OCI-LY7 (cell line): ENCODE results near the gene OARD1. TPM values are rescaled to one million over a fixed set of nuclear protein-coding genes. Genes with fewer than 3 reads are reported as not detected.

Experiments
- BruUV-seq: library from RNA; stranded (reverse); fragments of 400-500 nt; replicated peaks from 2 replicates; lab custom pipeline; 2021; lab: Mats Ljungman, UMichigan
- CTCF ChIA-PET: fragments of 300-600 bp; sonication (Branson Sonifier 250); formaldehyde crosslinking; loops from one replicate; lab custom pipeline; 2022; ENCODE audit warnings: antibody characterized with exemption; ENCODE audit not compliant: unreplicated experiment; lab: Charles Lee
- POLR2A ChIA-PET: fragments of 300-600 bp; sonication (Branson Sonifier 250); formaldehyde crosslinking; loops from one replicate; lab custom pipeline; 2022; ENCODE audit warnings: antibody characterized with exemption; lab: Charles Lee
- DNase-seq: peaks from one replicate; pipeline ENCODE4 v3.0.0-alpha.2; 2015; ENCODE audit warnings: low spot score
- H2AFZ ChIP-seq: fragments of 200-600 bp; sonication (generic), shearing (Covaris generic); 2 replicates; pipeline ENCODE4 v1.6.1; 2014; ENCODE audit warnings: mild to moderate bottlenecking, antibody characterized with exemption, low read length, moderate library complexity
- H3K27ac ChIP-seq: fragments of 200-600 bp; sonication (generic); 2 replicates; pipeline ENCODE4 v1.5.1; 2014; ENCODE audit warnings: mixed run types, low read depth, mild to moderate bottlenecking, moderate library complexity, low read length, inconsistent platforms; ENCODE audit not compliant: poor library complexity, severe bottlenecking
- H3K36me3 ChIP-seq: fragments of 200-600 bp; sonication (generic); 2 replicates; pipeline ENCODE4 v1.6.1; 2014; ENCODE audit warnings: mild to moderate bottlenecking, antibody characterized with exemption, low read length, moderate library complexity, mixed read lengths; ENCODE audit not compliant: insufficient read depth
- H3K4me1 ChIP-seq: fragments of 200-600 bp; sonication (generic); 2 replicates; pipeline ENCODE4 v1.5.1; 2014; ENCODE audit warnings: mild to moderate bottlenecking, low read length; ENCODE audit not compliant: insufficient read depth, poor library complexity, severe bottlenecking
- H3K4me2 ChIP-seq: fragments of 200-600 bp; sonication (generic); 2 replicates; pipeline ENCODE4 v1.6.1; 2014; ENCODE audit warnings: mild to moderate bottlenecking, low read length
- H3K4me3 ChIP-seq: fragments of 200-600 bp; sonication (generic); 2 replicates; pipeline ENCODE4 v1.5.1; 2014; ENCODE audit warnings: mild to moderate bottlenecking, low read depth, low read length; ENCODE audit not compliant: poor library complexity, severe bottlenecking
- H3K79me2 ChIP-seq: fragments of 200-600 bp; sonication (generic); 2 replicates; pipeline ENCODE4 v1.6.1; 2016; ENCODE audit warnings: low read depth, mild to moderate bottlenecking, low read length, moderate library complexity, mixed read lengths; ENCODE audit not compliant: insufficient read depth
- H3K9me2 ChIP-seq: fragments of 200-600 bp; sonication (generic); 2 replicates; pipeline ENCODE4 v1.6.1; 2016; ENCODE audit warnings: mild to moderate bottlenecking, low read length, mixed read lengths; ENCODE audit not compliant: insufficient read depth
- H3K9me3 ChIP-seq: fragments of 200-600 bp; sonication (generic); 2 replicates; pipeline ENCODE4 v1.6.1; 2014; ENCODE audit warnings: mild to moderate bottlenecking, mixed run types, low read length, mixed read lengths
- H4K20me1 ChIP-seq: fragments of 200-600 bp; sonication (generic); 2 replicates; pipeline ENCODE4 v1.6.1; 2014; ENCODE audit warnings: mild to moderate bottlenecking, antibody characterized with exemption, low read length, moderate library complexity, mixed read lengths; ENCODE audit not compliant: insufficient read depth
- EZH2phosphoT487 ChIP-seq: fragments of 200-600 bp; sonication (generic); IDR thresholded peaks from 2 replicates; pipeline ENCODE4 v1.6.1; 2018; ENCODE audit warnings: low read depth, borderline replicate concordance, mild to moderate bottlenecking, mixed run types, antibody characterized with exemption, low read length, moderate library complexity, mixed read lengths
- intact Hi-C: fragments of 100-400 bp; cut with micrococcal nuclease; formaldehyde crosslinking; loops from one replicate; pipeline ENCODE4 v1.10.0; 2022; ENCODE audit not compliant: unreplicated experiment
- total RNA-seq, 2 experiments: library from RNA; depleted of rRNA in 1 of 2; stranded (reverse); fragments of >200 nt in 1 of 2; shearing (Covaris generic) in 1 of 2; gene quantifications; 2 replicates each; pipeline ENCODE4 v1.2.3, GENCODE V29; 2014 to 2022
- TF ChIP-seq, protein P1 (sequence below): fragments of 200-600 bp; sonication (generic); conservative IDR thresholded peaks from 2 replicates; pipeline ENCODE4 v1.5.1; 2014; ENCODE audit warnings: mild to moderate bottlenecking, antibody characterized with exemption, low read length, moderate library complexity, mixed read lengths

OARD1 gene
- total RNA-seq, 2 experiments from 2014 or later = 21.0 to 41.6 TPM

- DNase-seq = peak; percentile 36
- H2AFZ ChIP-seq = no peak overlapping the region
These were observed 20.4 kb upstream of the OARD1 start for GRCh38 chr6:41092421-41093140.

GRCh38 chr6:41090841-41091761, 18.9 kb upstream of the OARD1 start:
- H2AFZ ChIP-seq = no peak overlapping the region
- TF ChIP-seq EZH2phosphoT487 = no peak
- TF ChIP-seq, protein P1, sequence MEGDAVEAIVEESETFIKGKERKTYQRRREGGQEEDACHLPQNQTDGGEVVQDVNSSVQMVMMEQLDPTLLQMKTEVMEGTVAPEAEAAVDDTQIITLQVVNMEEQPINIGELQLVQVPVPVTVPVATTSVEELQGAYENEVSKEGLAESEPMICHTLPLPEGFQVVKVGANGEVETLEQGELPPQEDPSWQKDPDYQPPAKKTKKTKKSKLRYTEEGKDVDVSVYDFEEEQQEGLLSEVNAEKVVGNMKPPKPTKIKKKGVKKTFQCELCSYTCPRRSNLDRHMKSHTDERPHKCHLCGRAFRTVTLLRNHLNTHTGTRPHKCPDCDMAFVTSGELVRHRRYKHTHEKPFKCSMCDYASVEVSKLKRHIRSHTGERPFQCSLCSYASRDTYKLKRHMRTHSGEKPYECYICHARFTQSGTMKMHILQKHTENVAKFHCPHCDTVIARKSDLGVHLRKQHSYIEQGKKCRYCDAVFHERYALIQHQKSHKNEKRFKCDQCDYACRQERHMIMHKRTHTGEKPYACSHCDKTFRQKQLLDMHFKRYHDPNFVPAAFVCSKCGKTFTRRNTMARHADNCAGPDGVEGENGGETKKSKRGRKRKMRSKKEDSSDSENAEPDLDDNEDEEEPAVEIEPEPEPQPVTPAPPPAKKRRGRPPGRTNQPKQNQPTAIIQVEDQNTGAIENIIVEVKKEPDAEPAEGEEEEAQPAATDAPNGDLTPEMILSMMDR = no peak
- POLR2A ChIA-PET = interaction anchor here (0.6 kb wide), 1 partner anchor 80 kb away, joined by 3 read pairs; no protein-coding TSS in a partner anchor
- H4K20me1 ChIP-seq = peaks cover 11% of the 10 kb centered on the region
- H3K79me2 ChIP-seq = peaks cover 18% of the 10 kb centered on the region; the same call in 1 of the 2 replicates
- H3K36me3 ChIP-seq = peaks cover 98% of the 10 kb centered on the region
- CTCF ChIA-PET = no interaction called here
- H3K4me3 ChIP-seq = no peak overlapping the region
- no peaks in the 10 kb centered on the region for H3K4me1 ChIP-seq
- no peak overlapping the region for H3K4me2 ChIP-seq
- H3K9me2 ChIP-seq = no peaks in the 10 kb centered on the region
- DNase-seq = no peak
- TSS peak; percentile 20 for BruUV-seq
- H3K27ac ChIP-seq = no peak overlapping the region
- intact Hi-C loops = no loop called here
- H3K9me3 ChIP-seq = no peaks in the 10 kb centered on the region

More at GRCh38 chr6:41092421-41093140, 20.4 kb upstream of the OARD1 start:
- H3K4me3 ChIP-seq = no peak overlapping the region
- H3K9me2 ChIP-seq = no peaks in the 10 kb centered on the region
- no peak overlapping the region for H3K4me2 ChIP-seq
- H4K20me1 ChIP-seq = peaks cover 5% of the 10 kb centered on the region
- POLR2A ChIA-PET = interaction anchor here (0.9 to 2.0 kb wide), 2 partner anchors 90 to 108 kb away, joined by 3 to 7 read pairs; partner anchors contain the start of gene TREML2
- H3K9me3 ChIP-seq = no peaks in the 10 kb centered on the region
- H3K36me3 ChIP-seq = peaks cover 98% of the 10 kb centered on the region
- BruUV-seq = no TSS peak
- H3K79me2 ChIP-seq = peaks cover 4% of the 10 kb centered on the region; the same call in 1 of the 2 replicates
- TF ChIP-seq, protein P1 = peak; percentile 77
- no peak for TF ChIP-seq EZH2phosphoT487
- intact Hi-C loops = loop anchor here (1.0 to 2.0 kb wide), 2 partner anchors 90 to 226 kb away; no protein-coding TSS in a partner anchor
- no peak overlapping the region for H3K27ac ChIP-seq
- H3K4me1 ChIP-seq = no peaks in the 10 kb centered on the region
- CTCF ChIA-PET = interaction anchor here (0.8 kb wide), 1 partner anchor 90 kb away, joined by 4 read pairs; no protein-coding TSS in a partner anchor
